OCI-LY3 (cell line): ENCODE data around the gene ATP1A4.

Experiments used
- CTCF ChIP-seq: fragments of 200-600, 300-600 bp; sonication (generic); IDR thresholded peaks from 2 replicates; pipeline ENCODE4 v1.5.1; 2014; ENCODE audit warnings: antibody characterized with exemption, low read length, low read depth
- EZH2phosphoT487 ChIP-seq: fragments of 200-600 bp; shearing (Covaris generic); IDR thresholded peaks from 2 replicates; pipeline ENCODE4 v1.6.1; 2018; ENCODE audit warnings: antibody characterized with exemption, mixed run types, low read depth

DNA sequence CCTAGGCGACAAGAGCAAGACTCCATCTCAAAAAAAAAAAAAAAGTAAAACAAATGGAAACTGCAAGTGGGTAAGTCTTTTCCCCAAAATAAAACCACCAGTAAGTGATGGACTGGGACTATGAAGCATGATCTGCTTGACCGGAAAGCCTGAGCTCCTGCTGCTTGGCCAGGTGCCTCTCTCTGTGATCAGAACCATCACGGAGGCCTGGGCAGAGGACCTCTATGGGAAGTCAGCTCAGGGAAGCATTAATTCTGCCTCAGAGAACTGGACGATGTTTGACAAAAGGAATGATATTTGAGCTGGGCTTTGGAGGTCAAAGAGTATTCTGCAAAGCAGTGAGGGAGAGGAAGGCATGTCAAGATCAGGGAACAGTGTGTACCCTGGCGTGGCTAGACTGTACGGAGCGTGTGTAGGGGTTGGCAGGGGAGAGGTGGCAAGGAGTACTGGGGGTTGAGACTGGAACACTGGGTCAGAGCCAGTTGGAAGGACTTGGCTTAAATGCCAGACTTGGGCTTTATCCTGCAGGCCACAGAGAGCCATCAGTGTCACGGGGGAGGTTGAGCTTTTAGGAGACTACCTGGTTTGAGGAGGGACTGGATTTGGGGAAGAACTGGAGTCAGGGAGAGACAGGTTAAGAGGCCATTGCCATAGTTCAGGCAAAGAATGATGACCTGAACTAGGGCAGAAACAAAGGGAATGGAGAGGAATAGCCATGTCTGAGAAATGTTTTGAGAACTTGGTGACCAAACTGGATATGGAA lies 19.4 kb upstream of the ATP1A4 start:
- TF ChIP-seq CTCF (no peak), EZH2phosphoT487 (no peak)
